Measurements from ENCODE around the gene RHOB. TPM values are rescaled to one million over a fixed set of nuclear protein-coding genes. Genes with fewer than 3 reads are reported as not detected.
A peak's percentile ranks its signal among the peaks of the same experiment; 100 is the strongest.

The RHOB gene
- polyA plus RNA-seq, 3 donors, result 43.3 to 602 (median 66.3) TPM

- Histone ChIP-seq H2AFZ (ENCODE audit: insufficient read depth, low read depth, low read length, poor library complexity, severe bottlenecking) (no peak overlapping the region), H3K4me1 (ENCODE audit: control insufficient read depth in 1 of 2, insufficient read depth in 2 of 2, low read length in 2 of 2) (peaks cover 37 to 46% of the 10 kb centered on the region in 2 donors), H3K9me3 (replicated peaks in 1 of 2; ENCODE audit: control insufficient read depth in 1 of 2, insufficient read depth in 1 of 2, low read length in 2 of 2) (no peaks in the 10 kb centered on the region), H3K36me3 (replicated peaks in 1 of 2; ENCODE audit: control insufficient read depth in 1 of 2, insufficient read depth in 2 of 2, low read length in 2 of 2) (no peaks in the 10 kb centered on the region), H3K4me3 (replicated peaks in 1 of 3; ENCODE audit: low read depth in 2 of 3, low read length in 3 of 3) (peak overlapping the region in 2 of 3 experiments; percentile 24 to 65), H3K4me2 (replicated peaks; ENCODE audit: extremely low read depth, low read length, poor library complexity, severe bottlenecking) (peak overlapping the region; percentile 69), H4K20me1 (ENCODE audit: insufficient read depth, low read length) (no peaks in the 10 kb centered on the region), H3K9ac (ENCODE audit: insufficient read depth, low read length, poor library complexity, severe bottlenecking) (peak overlapping the region; percentile 65), H3K27ac (ENCODE audit: low read depth in 1 of 2, low read length in 2 of 2) (peak overlapping the region; percentile 86 to 99), H3K27me3 (ENCODE audit: control insufficient read depth in 2 of 2, insufficient read depth in 2 of 2, low read length in 2 of 2) (no peaks in the 10 kb centered on the region), H3K79me2 (ENCODE audit: insufficient read depth, low read length) (no peaks in the 10 kb centered on the region)
- Mint-ChIP-seq H3K4me3 (peak overlapping the region; percentile 32 to 79), H3K4me1 (peaks cover 41% of the 10 kb centered on the region), H3K27ac (peak overlapping the region; percentile 98 to 100 (median 99)), H3K9me3 (peaks cover 0 to 2% (median 0%) of the 10 kb centered on the region in 7 donors), H3K36me3 (peaks cover 3 to 4% of the 10 kb centered on the region in 2 donors), H3K27me3 (ENCODE audit: low read depth in 3 of 3) (peaks cover 4 to 7% (median 6%) of the 10 kb centered on the region in 3 donors)
- TF ChIP-seq CTCF (IDR thresholded peaks at IDR 0.05), result no peak
- intact Hi-C loops (cut with micrococcal nuclease), result loop anchor here in 1 of 2 donors (2.0 kb wide), 1 partner anchor 14 kb away; no protein-coding TSS in a partner anchor
- DNase-seq, result peak in 2 of 3 donors; percentile 43 to 63
- WGBS (ENCODE audit: insufficient coverage), result no CpG with 5 or more reads among the region's 4 CpGs
These were observed 7.7 kb upstream of the RHOB start for GRCh38 chr2:20439193-20439475.

GRCh38 chr2:20439503-20439902, 7.4 kb upstream of the RHOB start:
- Histone ChIP-seq H3K4me3 (replicated peaks in 1 of 3; ENCODE audit: low read depth in 2 of 3, low read length in 3 of 3) (peak overlapping the region in 2 of 3 experiments; percentile 24 to 65), H3K9me3 (replicated peaks in 1 of 2; ENCODE audit: control insufficient read depth in 1 of 2, insufficient read depth in 1 of 2, low read length in 2 of 2) (no peaks in the 10 kb centered on the region), H4K20me1 (ENCODE audit: insufficient read depth, low read length) (no peaks in the 10 kb centered on the region), H3K27me3 (ENCODE audit: control insufficient read depth in 2 of 2, insufficient read depth in 2 of 2, low read length in 2 of 2) (no peaks in the 10 kb centered on the region), H3K27ac (ENCODE audit: low read depth in 1 of 2, low read length in 2 of 2) (peak overlapping the region; percentile 86 to 99), H3K36me3 (replicated peaks in 1 of 2; ENCODE audit: control insufficient read depth in 1 of 2, insufficient read depth in 2 of 2, low read length in 2 of 2) (no peaks in the 10 kb centered on the region), H3K9ac (ENCODE audit: insufficient read depth, low read length, poor library complexity, severe bottlenecking) (peak overlapping the region; percentile 65), H2AFZ (ENCODE audit: insufficient read depth, low read depth, low read length, poor library complexity, severe bottlenecking) (no peak overlapping the region), H3K4me1 (ENCODE audit: control insufficient read depth in 1 of 2, insufficient read depth in 2 of 2, low read length in 2 of 2) (peaks cover 37 to 46% of the 10 kb centered on the region in 2 donors), H3K79me2 (ENCODE audit: insufficient read depth, low read length) (no peaks in the 10 kb centered on the region), H3K4me2 (replicated peaks; ENCODE audit: extremely low read depth, low read length, poor library complexity, severe bottlenecking) (peak overlapping the region; percentile 69)
- peaks cover 0 to 2% (median 0%) of the 10 kb centered on the region in 7 donors for H3K9me3 Mint-ChIP-seq
- TF ChIP-seq CTCF (IDR thresholded peaks at IDR 0.05), result no peak
- peak overlapping the region; percentile 32 to 79 for H3K4me3 Mint-ChIP-seq
- H3K36me3 Mint-ChIP-seq, result peaks cover under 1 to 4% of the 10 kb centered on the region in 2 donors
- intact Hi-C loops (cut with micrococcal nuclease), result loop anchor here in 1 of 2 donors (2.0 kb wide), 1 partner anchor 15 kb away; no protein-coding TSS in a partner anchor
- peaks cover 38% of the 10 kb centered on the region for H3K4me1 Mint-ChIP-seq
- H3K27me3 Mint-ChIP-seq (ENCODE audit: low read depth in 3 of 3), result peaks cover 4 to 7% (median 6%) of the 10 kb centered on the region in 3 donors
- H3K27ac Mint-ChIP-seq, result peak overlapping the region; percentile 98 to 100 (median 99)
- WGBS (ENCODE audit: insufficient coverage), result 28% methylated on average over 3 of the region's 5 CpGs
- peak; percentile 94 for DNase-seq
